Smooth muscle cell (in vitro differentiated cells): Measurements from ENCODE around the gene TREX2. TPM values are rescaled to one million over a fixed set of nuclear protein-coding genes. Genes with fewer than 3 reads are reported as not detected.

Experiments
- DNase-seq: peaks from one replicate; lab custom pipeline; 2025; ENCODE audit not compliant: unreplicated experiment; lab: John Stamatoyannopoulos, UW
- H2AFZ ChIP-seq: fragments of 200-600 bp; sonication (generic); 2 replicates; pipeline ENCODE4 v1.6.0; 2016; ENCODE audit warnings: antibody characterized with exemption, low read depth, mild to moderate bottlenecking
- H3F3A ChIP-seq: fragments of 200-600 bp; sonication (generic); 2 replicates; pipeline ENCODE4 v1.6.0; 2017; ENCODE audit warnings: antibody characterized with exemption, low read depth
- H3K27ac ChIP-seq: fragments of 200-600 bp; sonication (generic); 2 replicates; pipeline ENCODE4 v1.5.1; 2016; ENCODE audit warnings: low read depth, mild to moderate bottlenecking
- H3K27me3 ChIP-seq: fragments of 200-600 bp; sonication (generic); 2 replicates; pipeline ENCODE4 v1.6.1; 2016; ENCODE audit warnings: low read depth, mild to moderate bottlenecking
- H3K36me3 ChIP-seq: fragments of 200-600 bp; sonication (generic); 2 replicates; pipeline ENCODE4 v1.5.1; 2016; ENCODE audit warnings: low read depth
- H3K4me1 ChIP-seq: fragments of 200-600 bp; sonication (generic); 2 replicates; pipeline ENCODE4 v1.5.1; 2016; ENCODE audit warnings: low read depth
- H3K4me2 ChIP-seq: fragments of 200-600 bp; sonication (generic); 2 replicates; pipeline ENCODE4 v1.6.0; 2016; ENCODE audit warnings: mild to moderate bottlenecking
- H3K4me3 ChIP-seq: fragments of 200-600 bp; sonication (generic); 2 replicates; pipeline ENCODE4 v1.5.1; 2016; ENCODE audit warnings: mild to moderate bottlenecking
- H3K79me2 ChIP-seq: fragments of 200-600 bp; sonication (generic); 2 replicates; pipeline ENCODE4 v1.6.0; 2016; ENCODE audit warnings: low read depth, mild to moderate bottlenecking
- H3K9ac ChIP-seq: fragments of 200-600 bp; sonication (generic); 2 replicates; pipeline ENCODE4 v1.6.0; 2016; ENCODE audit warnings: low read depth
- H3K9me3 ChIP-seq: fragments of 200-600 bp; sonication (generic); replicated peaks from 2 replicates; pipeline ENCODE4 v1.5.1; 2016; ENCODE audit warnings: low read depth
- H4K20me1 ChIP-seq: fragments of 200-600 bp; sonication (generic); 2 replicates; pipeline ENCODE4 v1.6.0; 2016; ENCODE audit warnings: low read depth
- CTCF ChIP-seq: fragments of 200-600 bp; sonication (generic); IDR thresholded peaks from 2 replicates; pipeline ENCODE4 v1.5.1; 2017; ENCODE audit warnings: borderline replicate concordance, mild to moderate bottlenecking, antibody characterized with exemption; ENCODE audit not compliant: insufficient read depth, poor library complexity, severe bottlenecking
- WGBS: methylation state at CpG from one replicate; pipeline ENCODE4 v1.1.7; 2016; ENCODE audit warnings: low lambda C conversion rate; 5-methylcytosine and 5-hydroxymethylcytosine counted together
- polyA plus RNA-seq: library from polyadenylated mRNA; unstranded; fragments of >200 nt; fragmentation: Nextera tagmentation; extraction: Ambion mirVana; gene quantifications from 2 replicates; pipeline ENCODE4 v1.2.1, GENCODE V29; 2016
- total RNA-seq: library from RNA; depleted of rRNA; stranded (reverse); fragments of >200 nt; gene quantifications from 2 replicates; pipeline ENCODE4 v1.2.3, GENCODE V29; 2014

Gene TREX2
- total and polyA plus RNA-seq, 2 experiments from 2014 or later, result 0.41 to 4.0 TPM

- WGBS, result 94% methylated on average over 35 of the region's 35 CpGs
- Histone ChIP-seq H3K27me3 (no peaks in the 10 kb centered on the region), H4K20me1 (no peaks in the 10 kb centered on the region), H3K4me1 (no peaks in the 10 kb centered on the region), H3F3A (no peaks in the 10 kb centered on the region), H3K4me3 (no peak overlapping the region), H3K9me3 (no peaks in the 10 kb centered on the region), H3K36me3 (no peaks in the 10 kb centered on the region), H2AFZ (no peak overlapping the region), H3K9ac (no peak overlapping the region), H3K4me2 (no peak overlapping the region), H3K79me2 (no peaks in the 10 kb centered on the region), H3K27ac (no peak overlapping the region)
- no peak for DNase-seq
- TF ChIP-seq CTCF, result no peak
Observed at GRCh38 chrX:153445106-153445855, 575 bp downstream of the TREX2 start.

DNA sequence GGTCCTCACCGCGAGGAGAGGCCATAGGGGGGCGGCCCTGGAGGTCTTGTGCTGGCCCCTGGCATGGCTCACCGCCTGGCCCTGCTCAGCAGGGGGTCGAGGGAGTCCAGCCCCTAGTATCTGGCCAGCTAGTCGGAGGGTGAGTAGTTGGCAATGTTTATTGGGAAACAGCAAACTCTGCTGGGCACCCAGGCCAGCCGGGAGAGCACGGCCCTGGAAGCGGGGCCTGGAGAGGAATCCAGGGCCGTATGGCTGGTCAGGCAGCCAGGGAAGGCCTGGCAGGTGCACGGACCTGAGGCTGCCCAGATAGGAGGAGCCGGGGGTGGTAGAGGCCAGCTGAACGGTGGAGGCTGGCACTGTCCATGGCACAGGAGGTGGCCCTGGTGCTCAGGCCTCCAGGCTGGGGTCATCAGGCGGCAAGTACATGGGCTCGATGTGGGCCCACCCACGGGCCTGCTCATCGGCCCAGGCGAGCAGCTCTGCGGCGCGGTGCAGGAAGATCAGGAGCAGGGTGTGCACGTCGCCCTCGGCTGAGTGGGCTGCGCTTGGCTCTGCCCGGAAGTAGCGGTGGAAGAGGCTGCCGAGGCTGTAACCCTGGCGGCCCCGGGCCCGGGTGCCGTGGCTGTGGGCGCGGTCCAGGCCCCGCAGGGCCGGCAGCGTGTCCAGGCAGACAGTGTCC, 1.4 kb downstream of the TREX2 start:
- no peak for DNase-seq
- no peak overlapping the region for H2AFZ ChIP-seq
- 96% methylated on average over 28 of the region's 37 CpGs for WGBS

DNA sequence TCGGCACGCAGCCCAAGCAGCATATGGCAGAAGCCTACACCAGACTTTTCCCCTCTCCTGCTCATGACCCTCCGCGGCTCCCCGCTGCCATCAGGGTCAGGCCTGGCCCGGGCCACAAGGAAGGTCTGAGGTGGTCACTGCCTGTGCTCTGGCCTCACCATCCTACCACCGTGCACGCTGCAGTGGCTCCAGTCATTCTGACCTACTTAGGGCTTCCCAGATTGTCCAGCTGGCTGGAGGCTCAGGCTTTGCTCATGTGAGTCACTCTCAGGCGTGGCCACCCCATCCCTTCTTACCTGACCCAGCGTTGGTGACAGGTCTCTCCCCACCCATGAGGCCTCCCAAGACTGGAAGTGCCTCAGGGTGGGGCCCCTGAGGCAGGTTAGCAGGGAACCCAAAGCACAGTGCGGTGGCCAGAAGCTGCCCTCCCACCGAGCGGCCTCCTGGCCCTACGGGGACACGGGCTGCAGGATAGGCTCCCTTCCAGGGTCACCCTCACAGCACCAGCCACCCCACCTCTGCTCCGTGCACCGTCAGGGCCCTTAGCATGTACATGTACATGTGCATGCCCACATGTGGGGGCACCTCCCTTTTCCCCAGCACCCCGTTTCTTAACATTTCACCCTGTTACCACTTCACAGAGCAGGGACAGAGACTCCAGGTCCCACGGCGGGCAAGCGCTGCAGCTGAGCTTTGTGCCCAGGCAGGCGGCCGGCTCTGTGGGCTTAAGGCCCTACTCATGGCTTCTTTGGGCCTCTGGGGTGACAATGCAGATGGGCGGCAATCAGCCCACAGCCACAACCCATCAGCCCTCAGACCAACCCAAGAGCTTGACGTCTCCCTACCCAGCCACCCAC, 2.2 kb downstream of the TREX2 start:
- no peak overlapping the region for H3K4me2 ChIP-seq
- no peaks in the 10 kb centered on the region for H3K27me3 ChIP-seq
- H3K4me1 ChIP-seq, result no peaks in the 10 kb centered on the region
- no peak overlapping the region for H2AFZ ChIP-seq
- no peaks in the 10 kb centered on the region for H3K9me3 ChIP-seq
- H3K9ac ChIP-seq, result no peak overlapping the region
- WGBS, result 89% methylated on average over 25 of the region's 25 CpGs
- DNase-seq, result no peak
- no peaks in the 10 kb centered on the region for H3K36me3 ChIP-seq
- H3K27ac ChIP-seq, result no peak overlapping the region
- TF ChIP-seq CTCF, result no peak
- no peaks in the 10 kb centered on the region for H3K79me2 ChIP-seq
- no peaks in the 10 kb centered on the region for H4K20me1 ChIP-seq
- H3F3A ChIP-seq, result no peaks in the 10 kb centered on the region
- H3K4me3 ChIP-seq, result no peak overlapping the region

More for the DNA sequence above, 1.4 kb downstream of the TREX2 start:
- no peaks in the 10 kb centered on the region for H3K36me3 ChIP-seq
- no peaks in the 10 kb centered on the region for H3K79me2 ChIP-seq
- H3K27ac ChIP-seq, result no peak overlapping the region
- H3F3A ChIP-seq, result no peaks in the 10 kb centered on the region
- no peaks in the 10 kb centered on the region for H4K20me1 ChIP-seq
- no peak for TF ChIP-seq CTCF
- H3K4me2 ChIP-seq, result no peak overlapping the region
- no peaks in the 10 kb centered on the region for H3K9me3 ChIP-seq
- no peak overlapping the region for H3K9ac ChIP-seq
- no peak overlapping the region for H3K4me3 ChIP-seq
- H3K4me1 ChIP-seq, result no peaks in the 10 kb centered on the region
- H3K27me3 ChIP-seq, result no peaks in the 10 kb centered on the region
